ENCODE measurements around the gene CNTF. TPM values are rescaled to one million over a fixed set of nuclear protein-coding genes. Genes with fewer than 3 reads are reported as not detected.

CNTF gene
- total and polyA plus RNA-seq, 8 donors, result 0.28 to 0.63 (median 0.46) TPM

- H3K4me3 ChIP-seq, result no peak overlapping the region
- TF ChIP-seq CTCF (IDR thresholded peaks at IDR 0.05), result no peak
- ATAC-seq (peak; percentile 43 to 63 (median 53)), DNase-seq (peak in 2 of 6 donors; percentile 18 to 49), FAIRE-seq (no peak)
- intact Hi-C loops (cut with DNase I), result no loop called here
- H3K4me1 ChIP-seq, result peaks cover 11 to 17% (median 13%) of the 10 kb centered on the region in 3 donors
- H3K9me3 ChIP-seq, result no peaks in the 10 kb centered on the region
- H3K27ac ChIP-seq, result peak overlapping the region in 3 of 4 donors; percentile 3 to 60 (median 50)
- H3K27me3 ChIP-seq, result no peaks in the 10 kb centered on the region
- WGBS, 2 donors, result 34 to 41% methylated on average over 3 of the region's 3 CpGs
- peaks cover 0 to 3% (median 0%) of the 10 kb centered on the region in 3 donors for H3K36me3 ChIP-seq
Measured at GRCh38 chr11:58631378-58631777, 8.9 kb downstream of the CNTF start.

GRCh38 chr11:58632510-58632909 lies 10.0 kb downstream of the CNTF start:
- H3K9me3 ChIP-seq, result no peaks in the 10 kb centered on the region
- peak overlapping the region in 2 of 4 donors; percentile 50 to 60 for H3K27ac ChIP-seq
- WGBS, 2 donors, result 48 to 61% methylated on average over 1 of the region's 1 CpG
- peaks cover 11 to 17% (median 13%) of the 10 kb centered on the region in 3 donors for H3K4me1 ChIP-seq
- DNase-seq (peak in 4 of 6 donors; percentile 36 to 54 (median 40)), ATAC-seq (peak; percentile 70 to 83 (median 74)), FAIRE-seq (no peak)
- H3K4me3 ChIP-seq, result no peak overlapping the region
- H3K36me3 ChIP-seq, result no peaks in the 10 kb centered on the region
- H3K27me3 ChIP-seq, result no peaks in the 10 kb centered on the region
- TF ChIP-seq CTCF (IDR thresholded peaks at IDR 0.05), result no peak
- intact Hi-C loops (cut with DNase I), result no loop called here

GRCh38 chr11:58636587-58636986 lies 14.1 kb downstream of the CNTF start:
- ATAC-seq (no peak), FAIRE-seq (no peak), DNase-seq (no peak)
- 78 to 90% methylated on average over 3 of the region's 3 CpGs for WGBS, 2 donors
- H3K27ac ChIP-seq, result no peak overlapping the region
- TF ChIP-seq CTCF (IDR thresholded peaks at IDR 0.05), result no peak
- H3K4me3 ChIP-seq, result no peak overlapping the region
- H3K4me1 ChIP-seq, result peaks cover 6 to 11% (median 7%) of the 10 kb centered on the region in 3 donors
- no peaks in the 10 kb centered on the region for H3K27me3 ChIP-seq
- no peaks in the 10 kb centered on the region for H3K9me3 ChIP-seq
- no peaks in the 10 kb centered on the region for H3K36me3 ChIP-seq
- intact Hi-C loops (cut with DNase I), result no loop called here

GRCh38 chr11:58637371-58637770 lies 14.9 kb downstream of the CNTF start:
- 69 to 84% methylated on average over 2 of the region's 2 CpGs for WGBS, 2 donors
- ATAC-seq (no peak), FAIRE-seq (no peak), DNase-seq (no peak)
- no peak overlapping the region for H3K27ac ChIP-seq
- H3K9me3 ChIP-seq, result no peaks in the 10 kb centered on the region
- H3K4me1 ChIP-seq, result peaks cover 0 to 4% (median 0%) of the 10 kb centered on the region in 3 donors
- intact Hi-C loops (cut with DNase I), result no loop called here
- TF ChIP-seq CTCF (IDR thresholded peaks at IDR 0.05), result no peak
- H3K4me3 ChIP-seq, result no peak overlapping the region
- H3K36me3 ChIP-seq, result no peaks in the 10 kb centered on the region
- no peaks in the 10 kb centered on the region for H3K27me3 ChIP-seq

- FAIRE-seq (no peak), ATAC-seq (no peak), DNase-seq (no peak)
- 92 to 98% methylated on average over 6 of the region's 6 CpGs for WGBS, 2 donors
- no peaks in the 10 kb centered on the region for H3K36me3 ChIP-seq
- no peaks in the 10 kb centered on the region for H3K27me3 ChIP-seq
- no peak overlapping the region for H3K27ac ChIP-seq
- no peak overlapping the region for H3K4me3 ChIP-seq
- intact Hi-C loops (cut with DNase I), result no loop called here
- TF ChIP-seq CTCF (IDR thresholded peaks at IDR 0.05), result no peak
- no peaks in the 10 kb centered on the region for H3K4me1 ChIP-seq
- no peaks in the 10 kb centered on the region for H3K9me3 ChIP-seq
Measured at GRCh38 chr11:58639103-58639502, 16.6 kb downstream of the CNTF start.
